GM19438 (cell line): ENCODE results near the gene INPP5F.

Source experiments
- ATAC-seq: cut with Tn5 transposase; IDR thresholded peaks from one replicate; pipeline ENCODE4 v1.9.1; 2021; ENCODE audit warnings: low read depth; ENCODE audit not compliant: unreplicated experiment

The INPP5F gene

GRCh38 chr10:119737039-119737663, 11.3 kb downstream of the INPP5F start:
- ATAC-seq = no peak

GRCh38 chr10:119737823-119738222, 12.0 kb downstream of the INPP5F start:
- no peak for ATAC-seq

- ATAC-seq = no peak
Observed at GRCh38 chr10:119738962-119739361, 13.1 kb downstream of the INPP5F start.

GRCh38 chr10:119740096-119740495, 14.2 kb downstream of the INPP5F start:
- ATAC-seq = no peak

GRCh38 chr10:119742947-119743648, 17.2 kb downstream of the INPP5F start:
- no peak for ATAC-seq

GRCh38 chr10:119747940-119748339, 22.1 kb downstream of the INPP5F start:
- no peak for ATAC-seq

GRCh38 chr10:119748871-119749270, 23.0 kb downstream of the INPP5F start:
- ATAC-seq = no peak

GRCh38 chr10:119749455-119749854, 23.6 kb downstream of the INPP5F start:
- no peak for ATAC-seq

GRCh38 chr10:119750391-119751230, 24.8 kb downstream of the INPP5F start:
- no peak for ATAC-seq

- no peak for ATAC-seq
Observed at GRCh38 chr10:119753309-119753708, 27.5 kb downstream of the INPP5F start.

- no peak for ATAC-seq
Observed at GRCh38 chr10:119754085-119754484, 28.2 kb downstream of the INPP5F start.

- ATAC-seq = no peak
Observed at GRCh38 chr10:119754936-119755335, 29.1 kb downstream of the INPP5F start.

GRCh38 chr10:119755446-119755845, 29.6 kb downstream of the INPP5F start:
- no peak for ATAC-seq

GRCh38 chr10:119758448-119759195, 32.8 kb downstream of the INPP5F start:
- no peak for ATAC-seq

GRCh38 chr10:119759832-119760231, 34.0 kb downstream of the INPP5F start:
- ATAC-seq = no peak

- ATAC-seq = no peak
Observed at GRCh38 chr10:119761106-119761505, 35.3 kb downstream of the INPP5F start.

GRCh38 chr10:119762035-119762434, 36.2 kb downstream of the INPP5F start:
- ATAC-seq = no peak

- no peak for ATAC-seq
Observed at GRCh38 chr10:119762805-119763798, 37.3 kb downstream of the INPP5F start.

GRCh38 chr10:119768455-119769094, 42.7 kb downstream of the INPP5F start:
- no peak for ATAC-seq
